T-helper 9 cell (primary cell): Measurements from ENCODE around the gene FAAH.
A peak's percentile ranks its signal among the peaks of the same experiment; 100 is the strongest.

Source experiments
- DNase-seq: peaks from one replicate; pipeline ENCODE4 v3.0.0-alpha.2; 2020

FAAH gene

GRCh38 chr1:46401154-46401913, 7.2 kb downstream of the FAAH start:
- no peak for DNase-seq

GRCh38 chr1:46401964-46402626, 8.0 kb downstream of the FAAH start:
- DNase-seq: no peak

GRCh38 chr1:46403916-46404315, 9.8 kb downstream of the FAAH start:
- no peak for DNase-seq

GRCh38 chr1:46404482-46405196, 10.5 kb downstream of the FAAH start:
- DNase-seq: no peak

- DNase-seq: no peak
Measured at GRCh38 chr1:46405197-46405555, 11.1 kb downstream of the FAAH start.

- no peak for DNase-seq
Measured at GRCh38 chr1:46405724-46406123, 11.6 kb downstream of the FAAH start.

GRCh38 chr1:46406881-46407608, 12.9 kb downstream of the FAAH start:
- DNase-seq: no peak

- DNase-seq: no peak
Measured at GRCh38 chr1:46407636-46408035, 13.5 kb downstream of the FAAH start.

- DNase-seq: no peak
Measured at GRCh38 chr1:46408356-46409062, 14.4 kb downstream of the FAAH start.

GRCh38 chr1:46409063-46409372, 14.9 kb downstream of the FAAH start:
- DNase-seq: no peak

- no peak for DNase-seq
Measured at GRCh38 chr1:46410156-46411009, 16.3 kb downstream of the FAAH start.

GRCh38 chr1:46411010-46411405, 16.9 kb downstream of the FAAH start:
- no peak for DNase-seq

- peak; percentile 12 for DNase-seq
Measured at GRCh38 chr1:46411601-46412341, 17.7 kb downstream of the FAAH start.

- no peak for DNase-seq
Measured at GRCh38 chr1:46412893-46413595, 18.9 kb downstream of the FAAH start.

- DNase-seq: peak; percentile 26
Measured at GRCh38 chr1:46413596-46413985, 19.5 kb downstream of the FAAH start.

- no peak for DNase-seq
Measured at GRCh38 chr1:46415514-46415913, 21.4 kb downstream of the FAAH start.

- no peak for DNase-seq
Measured at GRCh38 chr1:46418976-46419375, 24.9 kb downstream of the FAAH start.

GRCh38 chr1:46420533-46420915, 26.4 kb downstream of the FAAH start:
- DNase-seq: no peak

- no peak for DNase-seq
Measured at GRCh38 chr1:46421739-46422138, 27.6 kb downstream of the FAAH start.

- DNase-seq: no peak
Measured at GRCh38 chr1:46422261-46422871, 28.2 kb downstream of the FAAH start.
